Chondrocyte (in vitro differentiated cells): ENCODE results near the gene MRPL53. TPM values are rescaled to one million over a fixed set of nuclear protein-coding genes. Genes with fewer than 3 reads are reported as not detected.
A peak's percentile ranks its signal among the peaks of the same experiment; 100 is the strongest.

Source experiments
- DNase-seq: peaks from one replicate; pipeline ENCODE4 v3.0.0; 2021; ENCODE audit warnings: mixed read lengths, low spot score
- H3K27ac Mint-ChIP-seq: one replicate; pipeline ENCODE4 v1.8.0; 2021; ENCODE audit warnings: mild to moderate bottlenecking, moderate library complexity, mixed read lengths; ENCODE audit not compliant: unreplicated experiment
- H3K27me3 Mint-ChIP-seq: 2 replicates; pipeline ENCODE4 v1.8.0; 2021; ENCODE audit warnings: low read depth, mixed read lengths
- H3K36me3 Mint-ChIP-seq: 2 replicates; pipeline ENCODE4 v1.8.0; 2021; ENCODE audit warnings: low read depth, mixed read lengths
- H3K4me1 Mint-ChIP-seq: 2 replicates; pipeline ENCODE4 v1.8.0; 2021; ENCODE audit warnings: low read depth, mild to moderate bottlenecking, mixed read lengths
- H3K4me3 Mint-ChIP-seq: one replicate; pipeline ENCODE4 v1.8.0; 2021; ENCODE audit warnings: mild to moderate bottlenecking, moderate library complexity, mixed read lengths; ENCODE audit not compliant: unreplicated experiment
- H3K9me3 Mint-ChIP-seq: 2 replicates; pipeline ENCODE4 v1.8.0; 2021; ENCODE audit warnings: low read depth, mixed read lengths
- total RNA-seq: library from RNA; stranded (reverse); gene quantifications from 3 replicates; pipeline ENCODE4 v1.2.1, GENCODE V29; 2021
- TF ChIP-seq, protein P1 (sequence below): fragments of 200-600 bp; sonication (generic); IDR thresholded peaks from 2 replicates; pipeline ENCODE4 v1.5.0; 2021; ENCODE audit warnings: antibody characterized with exemption, mild to moderate bottlenecking, moderate library complexity

MRPL53 gene
- total RNA-seq, 1 donor from 2014 or later, result 49.5 TPM

GRCh38 chr2:74496997-74497776 lies 24.7 kb upstream of the MRPL53 start:
- peaks cover 27% of the 10 kb centered on the region for H3K4me1 Mint-ChIP-seq
- peak overlapping the region; percentile 72 for H3K4me3 Mint-ChIP-seq
- peaks cover 20% of the 10 kb centered on the region for H3K36me3 Mint-ChIP-seq
- peaks cover 25% of the 10 kb centered on the region for H3K27me3 Mint-ChIP-seq
- H3K27ac Mint-ChIP-seq, result no peak overlapping the region
- TF ChIP-seq, protein P1, sequence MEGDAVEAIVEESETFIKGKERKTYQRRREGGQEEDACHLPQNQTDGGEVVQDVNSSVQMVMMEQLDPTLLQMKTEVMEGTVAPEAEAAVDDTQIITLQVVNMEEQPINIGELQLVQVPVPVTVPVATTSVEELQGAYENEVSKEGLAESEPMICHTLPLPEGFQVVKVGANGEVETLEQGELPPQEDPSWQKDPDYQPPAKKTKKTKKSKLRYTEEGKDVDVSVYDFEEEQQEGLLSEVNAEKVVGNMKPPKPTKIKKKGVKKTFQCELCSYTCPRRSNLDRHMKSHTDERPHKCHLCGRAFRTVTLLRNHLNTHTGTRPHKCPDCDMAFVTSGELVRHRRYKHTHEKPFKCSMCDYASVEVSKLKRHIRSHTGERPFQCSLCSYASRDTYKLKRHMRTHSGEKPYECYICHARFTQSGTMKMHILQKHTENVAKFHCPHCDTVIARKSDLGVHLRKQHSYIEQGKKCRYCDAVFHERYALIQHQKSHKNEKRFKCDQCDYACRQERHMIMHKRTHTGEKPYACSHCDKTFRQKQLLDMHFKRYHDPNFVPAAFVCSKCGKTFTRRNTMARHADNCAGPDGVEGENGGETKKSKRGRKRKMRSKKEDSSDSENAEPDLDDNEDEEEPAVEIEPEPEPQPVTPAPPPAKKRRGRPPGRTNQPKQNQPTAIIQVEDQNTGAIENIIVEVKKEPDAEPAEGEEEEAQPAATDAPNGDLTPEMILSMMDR, result no peak
- no peaks in the 10 kb centered on the region for H3K9me3 Mint-ChIP-seq
- no peak for DNase-seq

GRCh38 chr2:74495440-74495839 lies 23.0 kb upstream of the MRPL53 start:
- H3K27ac Mint-ChIP-seq, result no peak overlapping the region
- H3K4me1 Mint-ChIP-seq, result peaks cover 21% of the 10 kb centered on the region
- TF ChIP-seq, protein P1, result no peak
- no peak overlapping the region for H3K4me3 Mint-ChIP-seq
- H3K27me3 Mint-ChIP-seq, result peaks cover 24% of the 10 kb centered on the region
- H3K9me3 Mint-ChIP-seq, result no peaks in the 10 kb centered on the region
- peaks cover 31% of the 10 kb centered on the region for H3K36me3 Mint-ChIP-seq
- no peak for DNase-seq

- no peak for DNase-seq
- H3K9me3 Mint-ChIP-seq, result no peaks in the 10 kb centered on the region
- H3K36me3 Mint-ChIP-seq, result peaks cover 37% of the 10 kb centered on the region
- TF ChIP-seq, protein P1, result no peak
- no peak overlapping the region for H3K4me3 Mint-ChIP-seq
- H3K27ac Mint-ChIP-seq, result no peak overlapping the region
- H3K27me3 Mint-ChIP-seq, result peaks cover 14% of the 10 kb centered on the region
- H3K4me1 Mint-ChIP-seq, result peaks cover 13% of the 10 kb centered on the region
Observed at GRCh38 chr2:74493546-74493945, 21.1 kb upstream of the MRPL53 start.

DNA sequence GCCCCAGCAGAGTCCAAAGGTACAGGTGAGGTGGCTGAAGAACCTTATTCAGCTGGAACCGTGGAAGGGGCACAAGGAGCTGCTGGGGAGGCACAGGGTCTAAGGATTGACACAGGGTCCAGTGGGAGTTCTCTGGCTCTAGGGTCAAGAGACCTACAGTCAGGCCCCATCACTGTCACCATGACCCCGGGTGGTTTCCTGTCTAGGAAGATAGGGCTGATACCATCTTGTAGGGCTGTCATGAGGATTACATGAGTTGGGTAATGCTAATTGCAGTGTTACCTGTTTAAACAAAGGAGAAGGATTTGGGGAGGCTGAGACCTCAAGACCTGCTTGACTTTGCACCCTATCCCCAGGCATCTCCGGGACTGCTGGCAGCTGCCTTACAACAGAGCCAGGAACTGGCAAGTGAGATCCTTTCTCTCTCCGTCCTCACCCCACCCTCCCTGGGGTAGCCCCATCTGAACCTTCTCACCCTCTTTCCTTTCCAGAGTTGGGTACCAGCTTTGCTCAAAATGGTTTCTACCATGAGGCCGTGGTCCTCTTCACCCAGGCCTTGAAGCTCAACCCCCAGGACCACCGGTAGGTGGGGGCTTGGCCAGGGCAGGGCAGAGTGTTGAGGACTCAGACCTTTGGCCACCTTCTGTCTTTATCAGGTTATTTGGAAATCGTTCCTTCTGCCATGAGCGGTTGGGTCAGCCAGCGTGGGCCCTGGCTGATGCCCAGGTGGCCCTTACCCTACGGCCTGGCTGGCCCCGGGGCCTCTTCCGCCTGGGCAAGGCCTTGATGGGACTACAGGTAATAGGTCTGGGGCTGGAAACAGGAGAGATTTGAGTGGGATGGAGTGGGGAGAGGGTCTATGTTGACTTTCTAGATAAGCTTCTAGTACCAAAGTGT lies 19.4 kb upstream of the MRPL53 start:
- Mint-ChIP-seq H3K27ac (no peak overlapping the region), H3K27me3 (peaks cover 3% of the 10 kb centered on the region)

GRCh38 chr2:74489906-74490305 lies 17.4 kb upstream of the MRPL53 start:
- H3K4me1 Mint-ChIP-seq, result no peaks in the 10 kb centered on the region
- H3K27me3 Mint-ChIP-seq, result no peaks in the 10 kb centered on the region
- peaks cover 40% of the 10 kb centered on the region for H3K36me3 Mint-ChIP-seq
- no peaks in the 10 kb centered on the region for H3K9me3 Mint-ChIP-seq
- no peak overlapping the region for H3K4me3 Mint-ChIP-seq
- TF ChIP-seq, protein P1, result no peak
- H3K27ac Mint-ChIP-seq, result no peak overlapping the region
- no peak for DNase-seq

More for the DNA sequence above, 19.4 kb upstream of the MRPL53 start:
- Mint-ChIP-seq H3K9me3 (no peaks in the 10 kb centered on the region), H3K36me3 (peaks cover 38% of the 10 kb centered on the region), H3K4me1 (no peaks in the 10 kb centered on the region), H3K4me3 (no peak overlapping the region)
- TF ChIP-seq, protein P1, result no peak
- no peak for DNase-seq
